Astrocyte of the spinal cord (primary cell): Measurements from ENCODE around the gene RLN3.

Source experiments
- DNase-seq: peaks from one replicate; pipeline ENCODE4 v3.0.0; 2011; ENCODE audit warnings: low read depth, low spot score
- H3K4me3 ChIP-seq: 2 replicates; pipeline ENCODE4 v1.5.1; 2011; ENCODE audit warnings: low read depth, mild to moderate bottlenecking, low read length, moderate library complexity
- in situ Hi-C: cut with HindIII; loops from 2 replicates; pipeline ENCODE4 v1.10.0; 2017; ENCODE audit warnings: low sequenced_read_pairs
- TF ChIP-seq, protein P1 (sequence below): IDR thresholded peaks from 2 replicates; pipeline ENCODE4 v1.5.1; 2012; ENCODE audit warnings: low read depth, mild to moderate bottlenecking, low read length, inconsistent platforms

Gene RLN3

DNA sequence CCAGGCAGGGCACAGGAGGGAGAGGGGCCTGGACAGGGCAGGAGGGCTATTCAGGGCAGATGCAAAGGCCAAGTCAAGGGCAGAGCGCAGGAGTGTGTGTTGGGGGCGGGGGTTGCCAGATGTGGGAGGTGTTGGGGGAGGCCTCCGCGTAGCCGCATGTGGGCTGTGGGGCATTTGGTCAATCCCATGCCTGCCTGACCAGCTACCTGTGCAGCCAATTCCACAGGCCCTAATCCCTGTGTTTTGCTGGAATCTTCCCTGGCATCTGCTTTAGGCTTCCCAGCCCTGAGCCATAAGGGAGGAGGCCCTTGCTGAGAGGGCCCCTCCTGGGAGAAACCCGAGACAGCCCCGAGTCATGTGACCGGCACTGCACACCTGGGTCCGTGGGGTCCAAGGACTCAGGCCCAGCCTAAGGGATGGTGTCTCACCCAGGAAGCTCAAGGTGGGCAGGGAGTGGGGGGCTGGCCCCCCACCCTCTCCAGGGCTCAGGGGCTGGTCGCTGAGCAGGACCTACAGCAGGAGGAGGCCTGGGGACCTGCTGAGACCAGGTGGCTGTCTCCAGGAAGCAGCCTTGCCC lies 42.1 kb upstream of the RLN3 start:
- TF ChIP-seq, protein P1, sequence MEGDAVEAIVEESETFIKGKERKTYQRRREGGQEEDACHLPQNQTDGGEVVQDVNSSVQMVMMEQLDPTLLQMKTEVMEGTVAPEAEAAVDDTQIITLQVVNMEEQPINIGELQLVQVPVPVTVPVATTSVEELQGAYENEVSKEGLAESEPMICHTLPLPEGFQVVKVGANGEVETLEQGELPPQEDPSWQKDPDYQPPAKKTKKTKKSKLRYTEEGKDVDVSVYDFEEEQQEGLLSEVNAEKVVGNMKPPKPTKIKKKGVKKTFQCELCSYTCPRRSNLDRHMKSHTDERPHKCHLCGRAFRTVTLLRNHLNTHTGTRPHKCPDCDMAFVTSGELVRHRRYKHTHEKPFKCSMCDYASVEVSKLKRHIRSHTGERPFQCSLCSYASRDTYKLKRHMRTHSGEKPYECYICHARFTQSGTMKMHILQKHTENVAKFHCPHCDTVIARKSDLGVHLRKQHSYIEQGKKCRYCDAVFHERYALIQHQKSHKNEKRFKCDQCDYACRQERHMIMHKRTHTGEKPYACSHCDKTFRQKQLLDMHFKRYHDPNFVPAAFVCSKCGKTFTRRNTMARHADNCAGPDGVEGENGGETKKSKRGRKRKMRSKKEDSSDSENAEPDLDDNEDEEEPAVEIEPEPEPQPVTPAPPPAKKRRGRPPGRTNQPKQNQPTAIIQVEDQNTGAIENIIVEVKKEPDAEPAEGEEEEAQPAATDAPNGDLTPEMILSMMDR: no peak
- DNase-seq: no peak
- H3K4me3 ChIP-seq: no peak overlapping the region
- in situ Hi-C loops: no loop called here

DNA sequence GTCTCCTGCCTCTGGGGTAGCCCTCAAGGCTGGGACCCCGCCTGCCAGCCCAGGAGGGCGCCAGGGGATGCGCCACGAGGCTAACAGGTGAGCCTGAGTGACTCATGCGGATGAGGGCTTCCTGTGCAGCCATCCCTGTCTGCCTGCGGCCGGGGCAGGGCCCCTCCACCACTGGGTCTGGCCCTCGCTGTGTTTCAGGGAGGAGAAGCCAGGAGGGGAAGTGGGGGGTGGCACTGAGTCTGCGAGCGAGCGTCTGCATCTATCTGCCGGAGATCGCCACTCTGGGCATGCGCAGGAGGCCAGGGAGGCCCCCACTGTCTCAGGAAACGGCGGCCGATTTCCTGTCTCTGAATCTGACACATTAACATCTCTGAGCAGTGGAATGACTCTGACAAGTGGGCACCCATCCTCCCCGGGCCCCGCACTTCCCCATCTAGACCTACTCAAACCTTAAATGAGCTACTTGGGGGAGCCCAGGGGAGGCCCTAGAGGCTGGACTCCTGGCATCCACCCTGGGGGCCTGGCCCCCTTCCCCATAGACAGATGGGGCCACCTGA lies 41.5 kb upstream of the RLN3 start:
- peak; percentile 59 for DNase-seq
- no peak overlapping the region for H3K4me3 ChIP-seq
- TF ChIP-seq, protein P1: no peak
- in situ Hi-C loops: no loop called here

DNA sequence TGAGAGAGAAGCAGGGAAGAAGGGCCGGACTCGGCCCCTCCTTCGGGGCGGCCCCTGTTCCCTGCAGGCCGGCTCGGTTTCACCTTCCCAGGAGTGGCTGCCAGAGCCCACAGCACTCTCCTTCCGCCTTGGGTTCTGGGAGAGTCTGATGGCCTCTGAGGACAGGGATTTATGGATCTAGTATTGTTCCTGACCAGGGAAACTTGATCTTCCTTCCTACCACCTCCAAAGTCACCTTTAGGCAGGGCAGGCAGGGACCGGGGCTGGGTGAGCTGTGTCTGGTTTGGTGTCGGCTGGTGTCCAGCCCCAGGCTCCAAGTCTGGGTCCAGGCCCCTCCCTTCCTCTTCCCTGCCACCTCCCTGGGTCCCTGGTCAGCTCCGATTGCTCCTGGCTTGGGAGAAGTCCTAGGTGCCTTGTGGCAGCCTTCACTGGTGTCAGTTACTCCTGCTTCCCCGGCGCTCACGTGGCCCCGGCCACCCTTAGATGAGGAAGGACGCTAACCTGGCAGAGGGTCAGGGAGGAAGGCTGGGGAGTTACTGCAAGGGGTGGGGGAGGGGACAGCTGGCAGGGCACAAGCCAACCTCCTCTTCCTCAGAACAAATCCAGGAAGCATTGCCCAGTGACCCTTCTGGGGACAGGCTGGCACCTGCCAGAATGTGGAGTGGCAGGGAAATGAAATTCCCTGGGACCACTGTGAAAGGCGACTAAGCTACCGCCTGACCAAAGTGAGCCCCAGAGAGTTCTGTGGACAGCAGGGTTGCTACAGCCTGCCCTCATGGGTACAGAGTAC lies 40.7 kb upstream of the RLN3 start:
- no peak for DNase-seq
- H3K4me3 ChIP-seq: no peak overlapping the region
- in situ Hi-C loops: no loop called here
- TF ChIP-seq, protein P1: no peak

DNA sequence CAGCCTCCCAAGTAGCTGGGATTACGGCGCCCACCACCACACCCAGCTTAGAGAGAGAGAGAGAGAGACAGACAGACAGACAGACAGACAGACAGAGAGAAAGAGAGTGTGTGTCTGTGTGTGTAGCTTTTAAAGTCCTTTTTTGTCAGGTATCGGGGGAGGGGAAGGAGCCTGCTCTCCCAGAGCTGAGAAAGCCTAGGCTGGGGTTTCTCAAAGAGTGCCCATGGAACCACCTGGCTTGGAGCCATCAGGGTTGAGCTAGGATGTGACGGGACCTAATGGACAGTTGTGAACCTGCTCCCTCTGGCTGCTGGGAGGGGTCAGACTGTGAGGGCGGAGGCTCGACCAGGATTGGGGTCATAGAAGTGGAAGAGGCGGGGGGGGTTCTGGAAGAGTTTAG lies 38.5 kb upstream of the RLN3 start:
- H3K4me3 ChIP-seq: no peak overlapping the region
- TF ChIP-seq, protein P1: no peak
- in situ Hi-C loops: no loop called here
- no peak for DNase-seq

DNA sequence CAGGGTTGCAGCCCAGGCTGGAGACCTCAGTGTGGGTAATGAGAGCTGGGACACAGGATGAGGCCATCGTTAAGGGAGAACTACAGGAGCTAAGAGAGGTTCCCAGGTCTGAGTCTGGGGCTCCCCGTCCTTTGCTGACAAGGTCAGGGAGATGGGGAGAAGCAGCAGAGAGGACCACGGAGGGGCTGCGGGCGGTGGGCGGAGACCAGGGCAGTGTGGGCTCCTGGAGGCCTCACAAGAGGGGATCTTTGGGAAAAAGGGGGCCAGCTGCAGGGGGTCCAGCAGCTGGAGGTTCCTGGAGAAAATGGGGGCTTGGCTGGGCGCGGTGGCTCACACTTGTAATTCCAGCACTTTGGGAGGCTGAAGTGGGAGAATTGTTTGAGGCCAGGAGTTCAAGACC lies 37.9 kb upstream of the RLN3 start:
- no peak for DNase-seq
- in situ Hi-C loops: no loop called here
- TF ChIP-seq, protein P1: no peak
- H3K4me3 ChIP-seq: no peak overlapping the region

DNA sequence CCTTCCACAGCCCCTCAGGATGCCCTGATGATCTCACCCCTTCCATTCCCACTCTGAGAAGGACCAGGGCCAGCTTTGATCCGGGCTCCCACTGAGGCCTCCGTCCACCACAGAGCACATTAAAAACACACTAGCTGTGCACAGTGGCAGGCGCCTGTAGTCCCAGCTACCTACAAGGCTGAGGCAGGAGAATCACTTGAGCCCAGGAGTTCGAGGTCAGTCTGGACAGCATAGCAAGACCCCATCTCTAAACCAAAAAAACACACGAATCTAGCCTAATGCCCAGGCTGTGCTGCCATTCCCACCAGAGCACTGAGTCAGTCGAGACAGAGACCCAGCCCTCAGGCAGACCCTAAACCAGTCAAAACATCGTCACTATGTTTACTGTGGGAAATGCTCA lies 35.9 kb upstream of the RLN3 start:
- DNase-seq: no peak
- in situ Hi-C loops: no loop called here
- TF ChIP-seq, protein P1: no peak
- H3K4me3 ChIP-seq: no peak overlapping the region
